ENCODE measurements around the gene NUDT14.

Gene NUDT14

DNA sequence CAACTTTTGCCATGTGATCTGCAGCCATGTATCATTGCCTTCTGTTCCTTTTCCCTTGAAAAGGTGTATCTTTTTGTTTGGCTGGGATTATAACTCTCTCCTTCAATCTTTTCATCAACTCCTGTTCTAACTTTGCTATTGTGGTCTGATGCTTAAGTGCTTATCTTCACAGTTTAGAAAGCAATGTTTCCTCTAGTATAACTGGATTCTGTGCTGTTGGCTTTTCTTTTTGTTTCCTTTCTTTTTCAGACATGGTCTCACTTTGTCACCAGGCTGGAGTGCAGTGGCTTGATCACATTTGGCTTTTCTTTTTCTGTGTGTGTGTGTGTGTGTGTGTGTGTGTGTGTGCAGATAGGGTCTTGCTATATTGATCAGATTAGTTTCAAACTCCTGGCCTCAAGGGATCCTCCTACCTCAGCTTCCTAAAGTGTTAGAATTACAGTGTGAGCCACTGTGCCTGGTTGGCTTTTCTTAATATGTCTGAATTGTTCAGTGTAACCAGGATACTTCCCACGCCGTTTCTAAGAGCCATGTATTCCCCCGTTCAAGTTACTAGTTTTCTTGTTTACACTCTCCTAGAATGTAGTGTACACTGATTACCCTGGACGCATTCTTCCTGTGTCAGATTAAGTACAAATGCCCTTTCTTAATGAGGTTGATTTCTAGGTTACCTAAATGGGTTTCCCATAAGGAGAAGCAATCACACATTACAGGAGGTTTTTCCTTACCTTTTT is 48.0 kb downstream of the NUDT14 start:
- DNase-seq (ENCODE audit: low read depth) = no peak

- DNase-seq (ENCODE audit: low read depth) = no peak
Observed at GRCh38 chr14:105131241-105131640, 49.9 kb downstream of the NUDT14 start.

- no peak for DNase-seq (ENCODE audit: low read depth)
Observed at GRCh38 chr14:105128059-105128458, 53.1 kb downstream of the NUDT14 start.

DNA sequence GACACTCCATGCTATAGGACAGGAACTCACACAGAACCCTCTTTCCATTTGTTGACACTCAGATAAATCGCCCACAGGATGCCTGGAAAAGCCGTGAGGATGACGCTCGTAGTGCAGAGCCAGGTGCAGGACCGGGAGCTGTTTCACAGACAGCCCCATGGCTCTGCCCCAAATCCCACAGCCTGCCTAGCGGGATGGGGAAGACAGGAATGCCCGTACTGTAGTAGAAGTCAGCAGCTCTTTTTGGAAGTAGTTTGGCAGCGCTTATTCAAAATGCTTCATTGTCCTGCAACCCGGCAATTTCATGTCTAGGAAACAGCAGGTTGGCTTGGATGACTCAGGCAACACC is 54.2 kb downstream of the NUDT14 start:
- no peak for DNase-seq (ENCODE audit: low read depth)

- DNase-seq (ENCODE audit: low read depth) = no peak
Observed at GRCh38 chr14:105126126-105126980, 54.8 kb downstream of the NUDT14 start.

- no peak for DNase-seq (ENCODE audit: low read depth)
Observed at GRCh38 chr14:105124823-105125222, 56.3 kb downstream of the NUDT14 start.

DNA sequence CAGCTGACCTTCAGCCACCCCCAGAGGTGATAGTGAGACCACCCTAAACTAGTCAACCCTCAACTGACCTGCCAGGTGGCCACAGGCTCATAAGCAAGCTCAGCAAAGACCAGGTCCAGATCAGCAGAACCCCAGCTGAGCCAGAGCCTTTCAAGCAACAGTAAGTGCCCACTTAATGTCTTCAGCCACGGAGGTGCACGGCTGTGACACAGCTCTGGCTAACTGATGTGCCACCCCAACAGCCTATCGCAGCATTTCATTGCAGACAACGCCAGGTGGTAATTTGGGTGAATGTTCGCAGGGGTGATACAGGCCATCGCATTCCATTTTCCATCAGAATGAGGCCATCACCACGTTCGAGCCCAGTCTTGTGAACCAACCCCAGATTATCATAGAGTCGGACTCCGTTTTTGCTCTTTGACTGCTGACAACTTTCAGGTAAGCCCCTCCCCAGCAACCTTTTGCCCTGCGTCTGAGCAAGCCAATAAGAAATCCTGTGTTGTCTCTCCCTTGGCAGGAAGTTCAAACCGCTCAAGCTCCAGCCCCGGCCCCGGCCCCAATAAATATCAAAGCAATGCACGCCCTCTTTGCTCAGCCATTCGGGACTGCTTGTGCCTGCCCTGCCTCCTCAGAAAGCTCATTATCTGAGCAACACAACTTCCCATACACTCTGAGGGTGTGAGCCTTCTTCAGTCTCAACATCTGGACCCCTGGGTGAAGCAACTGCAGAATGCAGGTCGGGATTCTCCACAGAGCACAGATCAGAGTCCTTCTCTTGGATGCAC is 56.9 kb downstream of the NUDT14 start:
- no peak for DNase-seq (ENCODE audit: low read depth)

DNA sequence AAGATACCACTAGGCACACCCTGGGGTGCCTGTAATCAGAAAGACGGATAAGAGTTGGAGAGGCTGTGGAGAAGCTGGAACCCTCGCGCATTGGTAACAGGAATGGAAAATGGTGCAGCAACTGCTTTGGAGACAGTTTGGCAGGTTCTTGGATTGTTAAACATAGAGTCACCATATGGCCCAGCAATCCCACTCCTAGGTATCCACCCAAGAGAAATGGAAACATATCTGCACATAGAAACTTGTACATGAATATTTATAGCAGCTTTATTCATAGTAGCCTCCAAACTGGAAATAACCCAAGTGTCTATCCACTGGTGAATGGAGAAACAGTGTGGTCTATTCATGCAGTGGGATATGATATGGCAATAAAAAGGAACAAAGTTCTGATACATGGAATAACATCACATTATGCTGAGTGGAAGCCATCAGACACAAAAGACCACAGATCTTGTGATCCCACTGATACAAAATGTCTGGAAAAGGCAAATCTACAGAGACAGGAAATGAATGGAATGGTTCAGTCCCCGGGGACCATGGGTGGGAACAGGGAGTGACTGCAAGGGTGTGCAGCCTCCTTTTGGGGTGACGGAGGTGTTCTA is 57.9 kb downstream of the NUDT14 start:
- DNase-seq (ENCODE audit: low read depth) = no peak

Data from stromal cell of bone marrow (primary cell).